ENCODE measurements around the gene MYCBP.

- TF ChIP-seq CTCF (conservative IDR thresholded peaks at IDR 0.05; ENCODE audit: low read depth, low read length): no peak
- no peak for TF ChIP-seq EZH2 (IDR thresholded peaks at IDR 0.05; ENCODE audit: borderline replicate concordance, low read depth, low read length, poor library complexity, severe bottlenecking)
Observed at GRCh38 chr1:38898653-38899230, 25.6 kb upstream of the MYCBP start.
